MM.1S (cell line): ENCODE measurements around the gene TPTE2.

ENCODE experiments used
- DNase-seq: peaks from one replicate; pipeline ENCODE4 v3.0.0-alpha.2; 2015
- H2AFZ ChIP-seq: fragments of 300-600 bp; sonication (generic); 2 replicates; pipeline ENCODE4 v1.6.0; 2016; ENCODE audit warnings: antibody characterized with exemption, low read length
- H3F3A ChIP-seq: fragments of 300-600 bp; sonication (generic); 2 replicates; pipeline ENCODE4 v1.6.1; 2016; ENCODE audit warnings: mild to moderate bottlenecking, antibody characterized with exemption, low read length, moderate library complexity, mixed read lengths; ENCODE audit not compliant: insufficient read depth
- H3K27ac ChIP-seq: fragments of 300-600 bp; sonication (generic); 2 replicates; pipeline ENCODE4 v1.5.1; 2016; ENCODE audit warnings: mild to moderate bottlenecking, low read length
- H3K27me3 ChIP-seq: fragments of 300-600 bp; sonication (generic); replicated peaks from 2 replicates; pipeline ENCODE4 v1.6.0; 2016; ENCODE audit warnings: low read length; ENCODE audit not compliant: insufficient read depth
- H3K36me3 ChIP-seq: fragments of 300-600 bp; sonication (generic); replicated peaks from 2 replicates; pipeline ENCODE4 v1.6.1; 2016; ENCODE audit warnings: mild to moderate bottlenecking, low read length, mixed read lengths; ENCODE audit not compliant: insufficient read depth
- H3K4me1 ChIP-seq: fragments of 300-600 bp; sonication (generic); 2 replicates; pipeline ENCODE4 v1.6.1; 2016; ENCODE audit warnings: low read length, mixed read lengths
- H3K4me2 ChIP-seq: fragments of 300-600 bp; sonication (generic); 2 replicates; pipeline ENCODE4 v1.6.0; 2016; ENCODE audit warnings: low read depth, low read length
- H3K4me3 ChIP-seq: fragments of 300-600 bp; sonication (generic); 2 replicates; pipeline ENCODE4 v1.5.1; 2016; ENCODE audit warnings: low read length, mixed read lengths
- H3K79me2 ChIP-seq: fragments of 300-600 bp; sonication (generic); 2 replicates; pipeline ENCODE4 v1.6.1; 2016; ENCODE audit warnings: mixed run types, low read length, mixed read lengths
- H3K9ac ChIP-seq: fragments of 300-600 bp; sonication (generic); 2 replicates; pipeline ENCODE4 v1.6.1; 2016; ENCODE audit warnings: low read length, mixed read lengths
- H3K9me2 ChIP-seq: fragments of 300-600 bp; sonication (generic); replicated peaks from 2 replicates; pipeline ENCODE4 v1.6.1; 2016; ENCODE audit warnings: mild to moderate bottlenecking, low read length, mixed read lengths; ENCODE audit not compliant: insufficient read depth
- H3K9me3 ChIP-seq: fragments of 300-600 bp; sonication (generic); replicated peaks from 2 replicates; pipeline ENCODE4 v1.6.1; 2016; ENCODE audit warnings: mild to moderate bottlenecking, low read length, mixed read lengths; ENCODE audit not compliant: insufficient read depth
- H4K20me1 ChIP-seq: fragments of 300-600 bp; sonication (generic); 2 replicates; pipeline ENCODE4 v1.6.1; 2016; ENCODE audit warnings: mild to moderate bottlenecking, low read length, moderate library complexity, mixed read lengths; ENCODE audit not compliant: insufficient read depth
- EZH2 ChIP-seq: fragments of 300-600 bp; sonication (generic); optimal IDR thresholded peaks from 2 replicates; pipeline ENCODE3; 2017; ENCODE audit warnings: low read depth, mild to moderate bottlenecking, antibody characterized with exemption, low read length, mixed read lengths
- EZH2phosphoT487 ChIP-seq: fragments of 300-600 bp; sonication (generic); IDR thresholded peaks from 2 replicates; pipeline ENCODE4 v1.6.1; 2018; ENCODE audit warnings: antibody characterized with exemption, low read length
- TF ChIP-seq, protein P1 (sequence below): fragments of 300-600 bp; sonication (generic); IDR thresholded peaks from 2 replicates; pipeline ENCODE4 v1.5.1; 2016; ENCODE audit warnings: antibody characterized with exemption, low read length, mixed read lengths

Gene TPTE2

GRCh38 chr13:19605161-19605955 lies 44.0 kb upstream of the TPTE2 start:
- Histone ChIP-seq H3K4me3 (no peak overlapping the region), H3K36me3 (no peaks in the 10 kb centered on the region), H3K9ac (no peak overlapping the region), H3K27me3 (no peaks in the 10 kb centered on the region), H3K9me2 (no peaks in the 10 kb centered on the region), H3K4me2 (no peak overlapping the region), H3K27ac (no peak overlapping the region), H3K79me2 (no peaks in the 10 kb centered on the region), H2AFZ (no peak overlapping the region), H3F3A (no peaks in the 10 kb centered on the region), H3K4me1 (no peaks in the 10 kb centered on the region), H3K9me3 (no peaks in the 10 kb centered on the region), H4K20me1 (no peaks in the 10 kb centered on the region)
- TF ChIP-seq, protein P1, sequence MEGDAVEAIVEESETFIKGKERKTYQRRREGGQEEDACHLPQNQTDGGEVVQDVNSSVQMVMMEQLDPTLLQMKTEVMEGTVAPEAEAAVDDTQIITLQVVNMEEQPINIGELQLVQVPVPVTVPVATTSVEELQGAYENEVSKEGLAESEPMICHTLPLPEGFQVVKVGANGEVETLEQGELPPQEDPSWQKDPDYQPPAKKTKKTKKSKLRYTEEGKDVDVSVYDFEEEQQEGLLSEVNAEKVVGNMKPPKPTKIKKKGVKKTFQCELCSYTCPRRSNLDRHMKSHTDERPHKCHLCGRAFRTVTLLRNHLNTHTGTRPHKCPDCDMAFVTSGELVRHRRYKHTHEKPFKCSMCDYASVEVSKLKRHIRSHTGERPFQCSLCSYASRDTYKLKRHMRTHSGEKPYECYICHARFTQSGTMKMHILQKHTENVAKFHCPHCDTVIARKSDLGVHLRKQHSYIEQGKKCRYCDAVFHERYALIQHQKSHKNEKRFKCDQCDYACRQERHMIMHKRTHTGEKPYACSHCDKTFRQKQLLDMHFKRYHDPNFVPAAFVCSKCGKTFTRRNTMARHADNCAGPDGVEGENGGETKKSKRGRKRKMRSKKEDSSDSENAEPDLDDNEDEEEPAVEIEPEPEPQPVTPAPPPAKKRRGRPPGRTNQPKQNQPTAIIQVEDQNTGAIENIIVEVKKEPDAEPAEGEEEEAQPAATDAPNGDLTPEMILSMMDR: no peak
- TF ChIP-seq EZH2phosphoT487 (no peak), EZH2 (no peak)
- DNase-seq: no peak

GRCh38 chr13:19604306-19604705 lies 43.0 kb upstream of the TPTE2 start:
- Histone ChIP-seq H4K20me1 (no peaks in the 10 kb centered on the region), H3K27me3 (no peaks in the 10 kb centered on the region), H3K4me1 (no peaks in the 10 kb centered on the region), H3K36me3 (no peaks in the 10 kb centered on the region), H3K9me3 (no peaks in the 10 kb centered on the region), H3K4me3 (no peak overlapping the region), H3K27ac (no peak overlapping the region), H3K4me2 (no peak overlapping the region), H2AFZ (no peak overlapping the region), H3K9ac (no peak overlapping the region), H3F3A (no peaks in the 10 kb centered on the region), H3K79me2 (no peaks in the 10 kb centered on the region), H3K9me2 (no peaks in the 10 kb centered on the region)
- TF ChIP-seq EZH2phosphoT487 (no peak), EZH2 (no peak)
- TF ChIP-seq, protein P1: no peak
- DNase-seq: no peak

DNA sequence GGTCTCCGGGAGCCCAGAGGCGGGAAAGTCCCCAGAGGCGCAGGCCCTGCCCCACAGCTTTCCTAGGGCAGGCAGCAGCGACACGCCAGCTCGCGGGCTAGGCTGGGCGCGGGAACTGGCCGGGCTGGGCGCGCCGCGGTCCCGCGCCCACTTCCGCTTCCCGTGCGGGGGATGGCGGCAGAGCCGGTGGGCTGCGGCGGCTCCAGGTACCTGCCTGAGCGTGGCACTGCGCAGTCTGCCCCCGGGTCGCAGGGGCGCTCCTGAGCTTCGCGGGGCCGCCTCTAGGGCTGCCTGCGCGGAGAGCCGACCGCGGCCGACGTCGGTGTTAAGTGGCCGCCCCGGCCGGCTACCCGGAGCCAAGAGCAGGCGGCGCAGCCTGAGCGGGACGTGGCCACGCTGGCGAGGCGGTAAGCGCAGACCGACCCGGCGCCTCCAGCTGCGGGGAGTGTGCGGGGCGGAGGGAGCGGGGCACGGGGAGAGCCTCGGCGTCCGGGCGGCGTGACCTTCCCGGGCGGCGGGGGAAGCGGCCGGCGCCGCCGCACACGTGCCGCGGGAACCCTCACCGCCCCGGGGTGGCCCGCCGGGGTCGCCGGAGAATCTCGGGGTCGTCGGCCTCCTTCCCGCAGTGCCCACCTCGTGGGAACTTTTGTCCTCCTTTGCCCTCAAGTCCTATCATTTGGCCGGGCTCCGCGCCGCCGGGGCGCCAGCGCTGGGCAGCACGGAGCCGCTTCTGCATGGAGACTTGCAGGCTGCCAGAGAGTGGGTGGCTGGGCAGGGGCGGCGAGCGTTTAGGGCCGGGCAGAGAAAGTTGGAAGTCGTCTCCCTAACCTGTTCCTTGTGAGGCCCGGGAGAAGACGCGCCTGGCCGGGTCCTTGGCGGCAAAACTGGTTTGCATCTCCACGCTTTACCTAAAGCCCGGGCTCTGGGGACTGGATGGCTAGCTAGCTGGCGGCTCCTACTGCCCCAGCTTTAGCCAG lies 40.7 kb upstream of the TPTE2 start:
- H3K9ac ChIP-seq: peak overlapping the region; percentile 35; the same call in 1 of the 2 replicates
- no peaks in the 10 kb centered on the region for H3K27me3 ChIP-seq
- H3K4me2 ChIP-seq: peak overlapping the region; percentile 41; the same call in 1 of the 2 replicates
- no peak overlapping the region for H3K27ac ChIP-seq
- no peaks in the 10 kb centered on the region for H3K9me2 ChIP-seq
- no peak for TF ChIP-seq EZH2
- TF ChIP-seq, protein P1: peak; percentile 13; the same call in 1 of the 2 replicates
- TF ChIP-seq EZH2phosphoT487: no peak
- no peaks in the 10 kb centered on the region for H3K4me1 ChIP-seq
- peak overlapping the region; percentile 50 for H3K4me3 ChIP-seq
- H3K9me3 ChIP-seq: no peaks in the 10 kb centered on the region
- DNase-seq: peak; percentile 38
- H3F3A ChIP-seq: no peaks in the 10 kb centered on the region
- no peaks in the 10 kb centered on the region for H3K79me2 ChIP-seq
- H4K20me1 ChIP-seq: no peaks in the 10 kb centered on the region
- H2AFZ ChIP-seq: no peak overlapping the region; the same call in 1 of the 2 replicates
- no peaks in the 10 kb centered on the region for H3K36me3 ChIP-seq
